GM18508 (cell line): ENCODE data around the gene KCNQ1OT1.

ENCODE experiments used
- ATAC-seq: cut with Tn5 transposase; IDR thresholded peaks from one replicate; pipeline ENCODE4 v1.9.1; 2021; ENCODE audit warnings: moderate number of reproducible peaks; ENCODE audit not compliant: insufficient read depth, unreplicated experiment

Gene KCNQ1OT1

DNA sequence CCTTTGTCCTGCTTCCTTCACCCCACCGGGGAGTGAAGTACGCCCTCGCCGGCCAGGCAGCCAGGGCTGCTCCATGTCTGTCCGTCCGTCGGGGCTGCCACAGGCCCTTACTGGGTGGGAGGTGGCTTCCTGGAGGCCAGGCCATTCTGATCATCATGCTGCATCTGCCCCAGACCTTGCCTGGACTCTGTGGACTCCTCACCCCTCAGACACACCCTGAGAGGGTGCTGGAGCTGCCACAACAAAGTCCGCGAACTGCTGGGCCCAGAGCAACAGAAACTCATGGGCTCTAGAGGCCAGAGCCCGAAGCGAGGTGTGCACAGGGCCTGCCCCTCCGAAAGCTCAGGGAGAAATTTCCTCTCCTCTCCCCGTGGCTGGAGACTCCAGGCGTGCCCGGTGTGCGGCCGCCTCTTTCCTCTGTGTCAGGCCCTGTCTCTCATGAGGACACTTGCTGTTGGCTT, 124.2 kb downstream of the KCNQ1OT1 start:
- ATAC-seq = no peak

DNA sequence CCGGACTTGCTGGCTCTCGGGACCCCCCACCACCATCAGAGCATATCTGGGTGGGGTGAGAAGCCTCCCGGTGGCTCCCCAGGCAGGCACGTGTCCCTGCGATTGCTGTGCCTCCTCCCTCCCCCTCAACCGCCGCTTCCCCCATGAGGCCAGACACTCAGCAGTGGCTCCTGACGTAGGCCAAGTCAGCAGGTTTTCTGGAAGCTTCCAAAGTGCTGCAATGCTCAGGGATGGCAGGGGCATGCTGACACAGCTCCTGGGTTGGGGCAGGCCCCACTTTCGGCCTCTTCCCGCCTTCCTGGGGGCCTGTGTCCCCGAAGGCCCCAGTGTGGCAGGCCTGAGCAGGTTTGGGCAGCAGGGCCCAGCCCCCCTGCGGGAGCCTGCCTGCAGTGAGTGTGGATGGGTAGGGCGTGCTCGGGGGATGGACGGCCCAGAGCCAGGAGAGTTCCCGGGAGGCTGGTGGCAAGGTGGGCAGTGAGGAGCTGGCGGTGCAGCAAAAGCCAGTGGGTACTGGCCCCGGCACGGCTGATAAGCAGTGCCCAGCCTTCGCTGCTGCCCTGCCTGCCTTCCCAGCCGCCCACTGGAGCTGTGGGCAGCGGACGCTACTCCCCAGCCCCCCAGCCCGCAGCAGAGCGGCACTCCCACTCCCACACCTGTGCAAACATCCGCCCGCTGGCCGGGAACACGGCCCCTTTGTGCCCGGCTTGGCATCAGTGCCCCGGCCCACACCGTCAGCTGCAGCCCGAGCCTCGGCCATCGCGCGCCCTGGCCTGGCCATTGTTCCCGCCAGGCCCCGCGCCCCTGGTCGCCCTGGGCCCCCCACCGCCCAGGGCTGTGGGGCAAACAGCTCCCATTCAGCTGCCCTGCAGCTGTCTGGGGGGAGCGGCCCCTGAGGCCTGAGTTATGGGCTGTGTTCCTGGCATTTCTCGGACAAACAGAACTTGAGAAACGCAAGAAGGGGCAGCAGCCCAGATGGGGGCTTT, 125.0 kb downstream of the KCNQ1OT1 start:
- no peak for ATAC-seq

DNA sequence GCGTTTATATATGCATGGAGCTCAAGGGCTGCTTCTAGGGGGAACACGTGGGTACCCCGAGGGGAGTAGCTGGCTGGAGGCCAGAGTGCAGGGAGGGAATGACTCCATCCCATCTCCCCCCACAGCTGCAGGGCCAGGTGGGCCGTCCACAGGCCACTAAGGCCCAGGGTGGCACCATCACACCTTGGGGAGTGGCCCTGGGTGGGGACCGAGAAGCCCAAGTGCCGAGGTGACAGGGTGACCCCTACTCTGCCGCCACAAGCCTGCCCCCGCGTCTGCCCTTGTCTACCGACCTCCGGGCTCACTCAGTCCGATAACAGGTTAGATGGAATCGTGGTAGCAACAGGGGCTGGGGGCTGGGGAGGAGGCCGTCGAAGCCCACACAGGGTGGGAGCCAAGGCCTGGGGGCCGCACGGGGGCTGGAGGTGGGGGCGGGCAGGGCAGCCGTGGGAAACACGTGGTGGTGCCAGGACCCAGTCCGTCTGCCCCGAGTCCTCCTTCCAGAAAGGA, 125.7 kb downstream of the KCNQ1OT1 start:
- no peak for ATAC-seq

DNA sequence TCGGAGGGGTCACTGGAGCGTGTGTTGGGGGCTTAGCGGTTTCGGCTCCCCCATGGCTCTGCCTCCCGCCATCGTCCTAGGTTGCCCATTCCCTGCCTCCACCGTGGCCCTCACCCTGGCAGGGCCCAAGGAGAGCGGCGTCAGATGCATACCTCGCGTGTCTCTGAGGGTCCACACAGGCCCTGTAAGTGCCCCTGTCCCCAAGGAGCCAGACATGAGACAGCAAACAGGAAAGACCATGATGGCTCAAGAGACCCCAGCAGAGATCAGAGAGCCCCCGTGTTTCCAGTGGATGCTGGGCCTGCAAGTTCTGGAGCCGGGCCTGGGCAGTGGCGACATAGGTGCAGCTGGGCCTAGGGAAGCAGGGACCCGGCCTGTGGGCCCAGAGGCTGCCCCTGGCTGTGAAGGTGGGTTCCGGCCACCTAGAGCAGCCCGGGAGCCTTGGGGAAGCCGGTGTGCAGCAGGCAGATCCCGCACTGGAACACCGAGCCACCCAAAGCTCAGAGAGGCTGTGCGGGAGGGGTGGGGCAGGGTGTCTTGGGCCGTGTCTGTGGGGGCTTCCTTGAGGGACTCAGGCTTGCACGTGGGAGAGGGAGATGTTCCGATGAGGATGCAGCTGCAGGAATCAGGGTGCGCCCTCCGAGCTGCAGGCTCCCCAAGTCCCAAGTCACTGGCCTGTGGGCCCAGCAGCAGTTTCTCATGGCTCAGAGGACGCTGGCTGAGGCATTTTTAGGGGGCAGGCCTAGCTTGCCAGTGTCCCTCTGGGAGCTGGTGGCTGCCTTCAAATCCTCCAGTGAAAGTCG, 126.4 kb downstream of the KCNQ1OT1 start:
- ATAC-seq = no peak

DNA sequence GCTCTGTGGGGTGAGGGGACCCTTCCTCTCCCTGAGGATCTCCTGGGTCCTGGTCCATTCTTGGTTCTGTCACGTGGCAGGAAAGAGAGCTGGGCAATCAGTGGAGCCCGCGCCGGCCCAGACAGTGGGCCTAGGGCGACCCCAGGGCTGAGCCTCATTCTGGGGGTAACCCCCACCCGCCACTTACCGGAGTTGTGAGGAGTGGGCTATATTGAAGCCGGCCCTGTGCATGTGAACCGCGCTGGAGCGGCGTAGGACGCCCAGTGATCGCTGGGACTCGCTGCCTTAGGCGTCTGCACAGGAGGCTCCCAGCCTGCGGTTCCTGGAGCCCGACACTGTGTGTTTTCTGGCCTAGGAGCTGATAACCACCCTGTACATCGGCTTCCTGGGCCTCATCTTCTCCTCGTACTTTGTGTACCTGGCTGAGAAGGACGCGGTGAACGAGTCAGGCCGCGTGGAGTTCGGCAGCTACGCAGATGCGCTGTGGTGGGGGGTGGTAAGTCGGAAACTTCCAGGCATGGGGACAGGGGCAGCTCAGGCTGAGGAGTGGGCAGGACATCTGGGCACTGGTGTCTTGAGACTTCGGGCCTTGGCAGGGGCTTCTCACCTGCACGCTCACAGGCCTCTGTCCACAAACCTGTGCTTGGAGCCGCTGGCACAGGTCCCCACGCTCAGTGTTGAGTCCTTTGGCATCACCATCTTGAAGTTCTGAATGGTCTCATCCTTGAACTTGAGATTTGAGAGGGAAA, 127.1 kb downstream of the KCNQ1OT1 start:
- no peak for ATAC-seq

DNA sequence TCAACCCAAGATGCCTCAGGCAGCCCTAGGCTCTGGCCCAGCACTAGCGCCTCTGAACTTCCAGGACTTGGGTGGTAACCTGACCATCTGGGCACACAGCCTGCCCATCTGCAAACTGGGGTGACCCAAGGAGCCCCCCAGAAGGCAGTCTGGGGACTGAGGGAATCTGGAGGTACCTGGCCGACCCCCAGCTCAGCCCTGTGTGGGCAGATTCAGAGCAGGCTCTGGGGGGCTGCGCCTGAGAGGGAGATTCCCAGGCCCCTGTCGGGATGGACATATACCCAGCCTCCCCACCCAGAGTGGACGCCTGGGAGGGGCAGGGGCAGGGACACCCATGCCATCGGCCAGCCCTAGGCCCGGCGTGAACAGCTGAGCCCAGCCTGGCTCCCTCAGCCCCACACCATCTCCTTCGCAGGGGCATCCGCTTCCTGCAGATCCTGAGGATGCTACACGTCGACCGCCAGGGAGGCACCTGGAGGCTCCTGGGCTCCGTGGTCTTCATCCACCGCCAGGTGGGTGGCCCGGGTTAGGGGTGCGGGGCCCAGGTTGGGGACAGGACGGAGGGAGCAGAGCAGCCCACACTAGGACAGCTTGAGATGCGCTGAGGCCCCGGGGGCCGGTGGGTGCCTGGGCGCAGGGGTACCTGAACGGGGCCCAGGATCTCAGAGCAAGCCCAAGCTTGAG, 128.1 kb downstream of the KCNQ1OT1 start:
- ATAC-seq = no peak

DNA sequence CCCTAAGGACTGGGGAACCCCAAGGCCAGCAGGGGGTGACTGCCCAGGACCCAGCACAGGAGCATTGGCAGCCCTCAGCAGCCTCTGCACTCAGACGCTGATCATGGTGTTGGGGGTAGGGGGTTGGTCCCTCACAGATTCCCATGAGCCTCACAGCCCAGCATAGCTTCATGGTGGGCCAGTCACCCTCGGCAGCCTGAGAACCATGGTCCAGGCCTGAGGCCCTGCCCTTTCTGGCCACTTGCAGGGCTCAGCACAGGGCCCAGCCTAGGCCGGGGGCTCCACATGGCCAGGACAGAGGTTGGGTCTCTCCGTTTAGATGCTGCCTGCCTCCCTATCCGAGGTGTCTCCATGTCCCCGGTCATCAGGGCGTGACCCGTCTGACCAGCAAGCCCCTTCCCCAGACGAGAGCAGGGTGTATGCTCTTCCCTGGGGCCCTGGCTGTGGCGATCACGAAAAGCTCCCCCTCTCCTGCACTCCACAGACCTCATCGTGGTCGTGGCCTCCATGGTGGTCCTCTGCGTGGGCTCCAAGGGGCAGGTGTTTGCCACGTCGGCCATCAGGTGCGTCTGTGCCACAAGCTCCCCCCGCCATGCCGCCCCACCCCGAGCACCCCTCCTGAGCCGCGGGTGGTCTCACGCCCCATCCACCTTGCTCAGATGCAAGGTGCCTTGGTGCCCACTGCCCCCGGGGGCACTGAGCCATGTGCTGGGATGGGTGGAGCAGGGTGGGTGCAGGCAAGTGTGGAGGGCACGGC, 128.8 kb downstream of the KCNQ1OT1 start:
- ATAC-seq = no peak

DNA sequence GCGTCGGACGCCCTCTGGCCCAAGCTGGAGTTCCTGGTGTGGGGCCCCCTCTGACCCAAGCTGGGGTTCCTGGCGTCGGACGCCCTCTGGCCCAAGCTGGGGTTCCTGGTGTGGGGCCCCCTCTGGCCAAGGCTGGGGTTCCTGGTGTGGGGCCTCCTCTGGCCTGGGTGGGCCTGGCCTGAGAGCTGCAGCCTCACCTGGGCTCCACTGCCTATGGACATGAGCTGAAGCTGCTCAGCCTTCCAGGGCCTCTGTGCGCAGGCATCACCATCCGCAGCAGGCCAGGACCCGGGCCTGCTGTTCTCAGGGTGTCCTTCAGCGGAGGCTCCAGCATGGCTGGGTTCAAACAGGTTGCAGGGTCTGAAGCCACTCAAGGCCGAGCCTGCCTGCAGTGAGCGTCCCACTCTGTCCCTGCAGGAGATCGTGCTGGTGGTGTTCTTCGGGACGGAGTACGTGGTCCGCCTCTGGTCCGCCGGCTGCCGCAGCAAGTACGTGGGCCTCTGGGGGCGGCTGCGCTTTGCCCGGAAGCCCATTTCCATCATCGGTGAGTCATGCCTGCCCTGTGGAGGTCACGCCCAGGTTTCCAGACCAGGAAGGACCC, 129.5 kb downstream of the KCNQ1OT1 start:
- no peak for ATAC-seq

DNA sequence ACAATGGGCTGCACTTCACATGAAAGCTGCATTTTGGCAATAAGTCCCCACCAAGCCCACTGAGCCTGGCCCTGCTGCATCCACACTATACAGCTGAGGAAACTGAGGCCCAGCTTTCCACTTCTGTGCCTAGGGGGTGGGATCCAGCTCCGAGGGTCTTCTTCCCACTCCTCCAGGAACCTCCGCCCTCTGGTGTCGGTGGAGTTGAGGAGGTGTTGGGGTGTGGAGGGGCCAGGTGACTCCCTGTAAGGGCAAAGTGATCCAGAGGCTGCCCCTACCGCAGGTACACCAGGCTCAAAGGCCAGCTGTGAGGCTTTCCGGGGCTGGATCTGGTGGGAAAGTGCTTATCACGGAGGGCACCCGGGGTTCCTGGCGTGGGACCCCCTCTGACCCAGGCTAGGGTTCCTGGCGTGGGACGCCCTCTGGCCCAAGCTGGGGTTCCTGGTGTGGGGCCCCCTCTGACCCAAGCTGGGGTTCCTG, 130.0 kb downstream of the KCNQ1OT1 start:
- ATAC-seq = no peak

DNA sequence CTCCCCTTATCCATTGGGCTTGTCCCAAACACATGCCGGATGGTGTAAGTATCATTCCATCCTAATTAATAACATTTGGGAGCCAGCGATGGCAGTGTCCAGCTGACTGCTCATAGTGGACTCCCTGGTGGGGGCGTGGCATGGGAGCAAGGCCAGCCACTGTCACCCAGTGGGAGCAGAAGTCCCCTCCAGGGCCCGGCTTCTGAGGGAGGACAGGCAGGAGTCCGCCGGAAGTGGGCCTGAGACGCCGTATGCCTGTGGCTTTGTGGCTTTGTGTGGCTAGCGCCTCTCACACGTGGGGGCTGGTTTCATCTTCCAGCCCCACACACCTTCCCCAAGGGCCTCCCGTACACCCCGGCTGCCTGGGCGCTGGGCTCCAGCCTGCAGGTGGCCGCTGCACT, 130.5 kb downstream of the KCNQ1OT1 start:
- ATAC-seq = no peak

DNA sequence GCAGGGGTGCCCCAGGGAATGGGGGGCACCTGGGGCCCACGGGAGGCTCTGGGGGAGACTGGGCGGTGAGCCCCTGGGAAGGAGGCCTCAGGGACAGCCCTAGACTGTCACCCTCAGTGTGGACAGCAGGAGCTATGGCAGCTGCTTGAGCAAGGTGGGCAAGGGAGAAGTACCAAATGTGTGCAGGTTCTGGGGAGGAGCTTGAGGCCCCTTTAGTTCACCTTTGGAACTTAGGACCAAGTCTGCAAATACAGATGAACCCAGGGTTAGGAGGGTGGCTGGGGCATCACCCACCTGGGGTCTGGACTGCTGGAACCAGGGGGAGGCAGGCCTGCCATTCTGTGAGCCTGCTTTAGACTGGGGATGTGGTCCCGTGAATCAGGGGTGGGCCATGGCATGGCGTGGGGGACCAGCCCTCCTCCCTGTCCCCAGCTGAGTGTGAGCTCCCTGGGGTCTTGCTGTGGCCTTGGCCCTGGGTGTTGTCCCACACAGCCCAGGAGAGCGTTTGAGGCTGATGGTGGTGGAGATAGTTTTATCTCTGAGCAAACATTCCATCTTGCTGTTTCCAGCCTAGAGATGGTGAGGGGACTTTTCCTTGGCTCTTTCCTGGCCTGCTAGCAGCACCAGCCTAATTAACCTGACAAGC, 132.6 kb downstream of the KCNQ1OT1 start:
- ATAC-seq = no peak

DNA sequence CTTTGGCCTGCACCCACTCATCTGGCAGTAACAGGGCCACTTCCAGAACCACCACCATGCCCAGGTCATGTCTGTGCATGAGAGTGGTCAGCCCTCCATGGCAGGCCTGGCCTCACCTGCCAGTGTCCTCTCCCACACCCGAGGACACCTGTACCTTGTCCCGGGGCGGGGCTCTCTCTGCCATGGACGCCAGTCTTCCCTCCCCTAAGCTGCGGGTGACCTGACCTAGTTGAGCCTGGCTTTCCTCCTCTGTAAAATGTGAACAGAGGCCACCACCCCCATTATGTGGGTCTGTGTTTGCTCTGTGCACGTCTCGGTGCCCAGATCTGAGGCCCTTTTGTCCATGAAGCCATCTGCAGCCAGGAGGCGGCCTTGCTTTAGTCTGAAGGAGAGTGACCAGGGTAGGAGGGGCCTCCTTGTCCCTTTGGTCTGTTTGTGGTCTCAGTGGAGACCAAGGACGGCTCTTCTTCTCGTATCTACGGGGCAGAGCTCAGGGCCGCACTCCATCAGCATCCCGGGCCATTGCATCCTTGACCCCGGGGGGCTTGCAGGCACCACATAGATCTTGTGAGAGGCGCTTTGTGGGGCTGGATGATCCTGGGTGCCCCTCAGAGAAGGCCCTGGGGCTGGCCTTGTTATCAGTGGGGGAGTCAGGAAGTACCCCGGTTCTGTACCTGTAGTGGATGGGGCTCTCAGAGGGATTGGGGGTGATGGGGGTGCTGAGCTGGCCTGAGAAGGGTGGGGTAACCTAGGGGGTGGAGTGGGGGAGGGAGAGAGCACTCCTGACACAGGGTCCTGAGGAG, 133.4 kb downstream of the KCNQ1OT1 start:
- no peak for ATAC-seq

DNA sequence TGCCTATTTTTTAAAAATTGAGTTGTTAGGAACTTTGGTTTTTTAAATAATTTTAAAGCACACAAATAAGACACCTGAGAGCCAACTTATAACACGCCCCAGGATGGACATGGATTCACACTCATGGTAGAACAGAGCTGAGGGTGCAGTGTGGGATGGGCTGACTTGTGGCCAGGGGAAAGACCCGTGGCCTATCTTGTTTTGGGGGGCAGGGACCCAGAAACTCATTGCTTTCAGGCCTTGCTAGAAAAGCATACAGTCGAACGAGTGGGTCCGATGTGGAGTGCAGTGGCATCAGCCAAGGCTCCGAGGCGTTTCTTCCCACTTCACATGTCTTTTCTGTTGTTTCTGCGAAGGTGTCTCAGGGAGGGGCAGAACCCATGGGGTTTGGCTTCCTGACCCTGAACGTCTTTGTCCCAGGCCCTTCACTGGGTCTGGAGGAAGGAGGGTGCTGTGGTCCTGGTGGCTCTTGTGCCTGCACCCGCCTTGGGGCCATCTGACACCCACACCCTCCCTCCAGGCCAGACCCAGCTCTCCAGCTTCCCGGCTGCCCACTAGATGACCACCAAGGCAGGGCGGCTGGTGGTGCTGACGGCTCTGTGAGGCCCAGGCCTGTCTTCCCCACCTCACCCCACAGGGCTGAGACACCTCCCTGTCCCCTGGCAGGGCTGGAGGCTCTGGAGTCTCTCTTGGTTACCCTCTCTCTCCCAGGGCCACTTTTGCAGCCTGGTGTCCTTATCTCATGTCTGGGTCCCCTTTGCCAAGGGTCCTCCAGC, 134.2 kb downstream of the KCNQ1OT1 start:
- ATAC-seq = no peak

DNA sequence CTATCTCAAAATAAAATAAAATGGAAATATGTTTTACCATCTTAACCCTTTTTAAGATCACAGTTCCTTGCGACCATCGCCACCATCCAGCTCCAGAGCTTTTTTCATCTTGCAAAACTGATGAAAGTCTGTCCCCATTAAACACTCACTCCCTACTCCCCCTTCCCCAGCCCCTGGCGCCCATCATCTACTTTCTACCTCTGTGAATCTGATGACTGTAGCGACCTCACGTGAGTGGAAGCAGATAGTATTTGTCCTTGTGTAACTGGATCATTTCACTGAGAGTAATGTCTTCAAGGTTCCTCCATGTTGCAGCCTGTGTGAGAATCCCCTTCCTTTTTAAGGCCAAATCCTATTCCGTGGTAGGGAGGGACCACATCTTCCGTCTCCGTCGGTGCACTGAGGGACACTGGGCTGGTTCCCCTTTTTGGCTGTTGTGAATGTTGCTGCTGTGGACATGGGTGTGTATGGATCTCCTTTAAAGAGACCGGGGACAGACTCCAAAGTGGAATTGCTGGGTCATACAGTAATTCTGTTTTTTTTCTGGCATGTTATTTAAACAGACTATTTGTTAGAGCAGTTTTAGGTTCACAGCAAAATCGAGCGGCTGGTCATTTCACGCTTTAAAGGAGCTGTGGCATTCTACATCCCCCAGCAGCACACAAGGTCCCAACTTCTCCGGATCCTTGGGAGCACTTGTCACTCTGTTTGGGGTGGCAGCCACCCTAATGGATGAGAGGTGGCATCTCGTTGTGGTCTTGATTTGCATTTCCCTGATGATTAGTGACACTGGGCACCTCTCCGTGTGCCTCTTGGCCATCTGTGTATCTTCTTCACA, 135.0 kb downstream of the KCNQ1OT1 start:
- ATAC-seq = no peak

DNA sequence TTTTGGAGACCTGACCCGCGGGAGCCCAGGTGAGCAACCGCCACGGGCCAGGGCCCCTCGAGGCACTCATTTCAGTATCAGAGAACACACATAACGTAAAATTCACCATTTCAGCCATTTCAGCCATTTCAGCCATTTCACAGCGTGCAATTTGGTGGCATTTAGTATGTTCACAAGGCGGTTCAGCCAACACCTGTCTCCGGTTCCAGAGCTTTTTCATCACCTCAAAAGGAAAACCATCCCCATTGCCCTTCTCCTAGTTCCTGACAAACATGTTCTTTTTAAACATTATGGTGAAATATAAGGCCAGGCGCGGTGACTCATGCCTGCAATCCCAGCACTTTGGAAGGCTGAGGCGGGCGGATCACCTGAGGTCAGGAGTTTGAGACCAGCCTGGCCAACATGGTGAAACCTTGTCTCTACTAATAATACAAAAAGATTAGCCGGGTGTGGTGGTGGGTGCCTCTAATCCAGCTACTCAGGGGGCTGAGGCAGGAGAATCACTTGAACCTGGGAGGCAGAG, 135.7 kb downstream of the KCNQ1OT1 start:
- ATAC-seq = no peak
